ENCODE results near the gene NUDT8. TPM values are rescaled to one million over a fixed set of nuclear protein-coding genes. Genes with fewer than 3 reads are reported as not detected.

NUDT8 gene
- polyA plus RNA-seq (2011; rRNA removed) (1.8 and 2.6 TPM in 2 replicates), polyA plus RNA-seq (2017; fragmentation: RNase III; extraction: RNeasy Plus Mini Kit Qiagen cat#74134 plus additional on column Dnase treatment) (5.4 to 7.8 TPM (median 5.6 TPM) in 3 replicates), polyA minus RNA-seq (2011; rRNA and poly(A)+ RNA removed) (1.0 and 3.1 TPM in 2 replicates)
- 10.3 and 13.0 TPM in 2 replicates for polyA plus RNA-seq (2012; cell fraction: cytosol; rRNA removed)
- 24.4 and 25.6 TPM in 2 replicates for polyA plus RNA-seq (2012; cell fraction: nucleus; rRNA removed)

- peak within 1 kb of the TSS; percentile 59 for H3K4me3 ChIP-seq
- H3K9me3 ChIP-seq, result no peaks in the 10 kb centered on the region
- peak within 1 kb of the TSS; percentile 77 to 87 for H3K27ac ChIP-seq
- 4% methylated on average over 5 of the region's 102 CpGs for WGBS (ENCODE audit: missing lambda C conversion rate)
- H3K4me2 ChIP-seq, result peak within 1 kb of the TSS; percentile 91
- DNase-seq (ENCODE audit: low read depth in 1 of 2, low spot score in 1 of 2), result peak; percentile 84 to 88
- ChIA-PET POLR2A (interaction anchor here (0.8 to 2.4 kb wide), 10 partner anchors 10 to 63 kb away, joined by 3 to 10 read pairs (median 4); partner anchors contain the start of genes ACY3 and GSTP1), CTCF (interaction anchor here (0.6 to 14.1 kb wide), 40 partner anchors 10 to 1256 kb away, joined by 3 to 181 read pairs (median 4); partner anchors contain the start of genes ACY3, GSTP1 and TBX10)
- peak; percentile 74 to 75 for ATAC-seq
- peaks cover 6% of the 10 kb centered on the region; the same call in 2 of the 3 replicates for H3K4me1 ChIP-seq
- FAIRE-seq, result no peak
- TF ChIP-seq E2F6 (IDR thresholded peaks at IDR 0.05; ENCODE audit: borderline replicate concordance, low read depth), result peak; percentile 97
- peak; percentile 78; the same call in 1 of the 2 replicates for TF ChIP-seq CHD4 (IDR thresholded peaks at IDR 0.05; ENCODE audit: borderline replicate concordance)
- no peak for TF ChIP-seq ZFP36 (IDR thresholded peaks at IDR 0.05; ENCODE audit: borderline replicate concordance, partially characterized antibody)
- TF ChIP-seq RCOR1 (IDR thresholded peaks at IDR 0.05; ENCODE audit: low read depth, low read length), result 0 out of 2 replicates have a peak, but pooled peaks have one; percentile 30
- TF ChIP-seq KDM1A (IDR thresholded peaks at IDR 0.05; ENCODE audit: low read depth), result peak; percentile 96
- TF ChIP-seq NFE2L2 (conservative IDR thresholded peaks at IDR 0.05; ENCODE audit: low read length), result no peak
- TF ChIP-seq TFCP2L1 (CRISPR knock-in tag; IDR thresholded peaks at IDR 0.05), result 0 out of 2 replicates have a peak, but pooled peaks have one; percentile 27
- no peak for TF ChIP-seq ATOH8 (CRISPR knock-in tag; IDR thresholded peaks at IDR 0.05; ENCODE audit: low read depth)
- TF ChIP-seq POLR2A (IDR thresholded peaks at IDR 0.05; ENCODE audit: low read length), result 0 out of 2 replicates have a peak, but pooled peaks have one; percentile 27
- TF ChIP-seq JUNB (IDR thresholded peaks at IDR 0.05), result no peak
- no peak for TF ChIP-seq BCL3 (IDR thresholded peaks at IDR 0.05)
- peak; percentile 93; the same call in 1 of the 2 replicates for TF ChIP-seq HDAC2 (IDR thresholded peaks at IDR 0.05)
- TF ChIP-seq PBX3 (IDR thresholded peaks at IDR 0.05), result no peak
- peak; percentile 89 for TF ChIP-seq SMC3 (IDR thresholded peaks at IDR 0.05)
- peak; percentile 70 to 84 for TF ChIP-seq RAD21 (conservative IDR thresholded peaks at IDR 0.05 in 1 of 2, IDR thresholded peaks at IDR 0.05 in 1 of 2)
- TF ChIP-seq FOSL2 (IDR thresholded peaks at IDR 0.05), result no peak
- TF ChIP-seq FOSL2 (CRISPR knock-in tag; IDR thresholded peaks at IDR 0.05), result no peak
- TF ChIP-seq USF2 (IDR thresholded peaks at IDR 0.05), result no peak
- TF ChIP-seq CBX8 (IDR thresholded peaks at IDR 0.05), result no peak
- TF ChIP-seq ZNF302 (CRISPR knock-in tag; IDR thresholded peaks at IDR 0.05), result no peak
- no peak for TF ChIP-seq NR3C1 (IDR thresholded peaks at IDR 0.05)
- TF ChIP-seq MAFK (IDR thresholded peaks at IDR 0.05; ENCODE audit: partially characterized antibody), result no peak
- peak; percentile 94 for TF ChIP-seq CTCF (IDR thresholded peaks at IDR 0.05)
- TF ChIP-seq MYC (IDR thresholded peaks at IDR 0.05; ENCODE audit: borderline replicate concordance, low read length), result peak; percentile 70; the same call in 1 of the 2 replicates
- 0 out of 2 replicates have a peak, but pooled peaks have one; percentile 39 for TF ChIP-seq PHF8 (IDR thresholded peaks at IDR 0.05; ENCODE audit: borderline replicate concordance, low read depth)
- no peak for TF ChIP-seq ESRRA (IDR thresholded peaks at IDR 0.05; ENCODE audit: borderline replicate concordance, low read length)
- no peak for TF ChIP-seq EP300 (IDR thresholded peaks at IDR 0.05)
- TF ChIP-seq NPAS2 (CRISPR knock-in tag; IDR thresholded peaks at IDR 0.05; ENCODE audit: borderline replicate concordance), result no peak
- TF ChIP-seq ZC3H11A (IDR thresholded peaks at IDR 0.05), result no peak
- peak in 1 of 2 experiments; percentile 29; a peak in 1 of 5 replicates for TF ChIP-seq JUN (IDR thresholded peaks at IDR 0.05)
- TF ChIP-seq MAZ (IDR thresholded peaks at IDR 0.05; ENCODE audit: borderline replicate concordance, low read depth, low read length), result peak; percentile 76; the same call in 1 of the 2 replicates
- TF ChIP-seq RFX5 (IDR thresholded peaks at IDR 0.05), result no peak
- no peak for TF ChIP-seq ZSCAN20 (CRISPR knock-in tag; IDR thresholded peaks at IDR 0.05)
- peak; percentile 37; the same call in 1 of the 2 replicates for TF ChIP-seq TP53 (CRISPR knock-in tag; IDR thresholded peaks at IDR 0.05)
Measured at GRCh38 chr11:67629386-67630227, at the start of gene NUDT8. NUDT8 (minus strand) TSS chr11:67629937; CDS start chr11:67629911, 26 bp downstream.

All from A549 (cell line).